ENCODE data around the gene TMBIM1. TPM values are rescaled to one million over a fixed set of nuclear protein-coding genes. Genes with fewer than 3 reads are reported as not detected.

TMBIM1 gene
- total RNA-seq, 6 experiments from 2014 or later: 101 to 160 (median 126) TPM

GRCh38 chr2:218272531-218273212 lies 19.6 kb downstream of the TMBIM1 start:
- intact Hi-C loops (cut with DNase I): no loop called here
- Histone ChIP-seq H3K4me1 (peaks cover 0 to 32% (median 17%) of the 10 kb centered on the region in 4 donors), H3K36me3 (peaks cover 11 to 46% (median 33%) of the 10 kb centered on the region in 4 donors), H3K4me3 (no peak overlapping the region), H3K27ac (peak overlapping the region in 2 of 3 donors; percentile 6 to 12), H3K27me3 (no peaks in the 10 kb centered on the region), H3K9me3 (no peaks in the 10 kb centered on the region)
- ATAC-seq (peak; percentile 52 to 66 (median 60)), DNase-seq (peak; percentile 79 to 87 (median 86))
- WGBS (ENCODE audit: insufficient coverage, low coverage, low lambda C conversion rate, missing lambda C conversion rate): 7% methylated on average over 13 of the region's 18 CpGs
- peak; percentile 79 to 87 (median 86) for TF ChIP-seq CTCF (IDR thresholded peaks at IDR 0.05)
- no peak for TF ChIP-seq POLR2A (IDR thresholded peaks at IDR 0.05)

- 27% methylated on average over 4 of the region's 5 CpGs for WGBS (ENCODE audit: insufficient coverage, low coverage, low lambda C conversion rate, missing lambda C conversion rate)
- Histone ChIP-seq H3K27ac (no peak overlapping the region), H3K4me3 (no peak overlapping the region)
Observed at GRCh38 chr2:218271865-218272530, 20.3 kb downstream of the TMBIM1 start.

DNA sequence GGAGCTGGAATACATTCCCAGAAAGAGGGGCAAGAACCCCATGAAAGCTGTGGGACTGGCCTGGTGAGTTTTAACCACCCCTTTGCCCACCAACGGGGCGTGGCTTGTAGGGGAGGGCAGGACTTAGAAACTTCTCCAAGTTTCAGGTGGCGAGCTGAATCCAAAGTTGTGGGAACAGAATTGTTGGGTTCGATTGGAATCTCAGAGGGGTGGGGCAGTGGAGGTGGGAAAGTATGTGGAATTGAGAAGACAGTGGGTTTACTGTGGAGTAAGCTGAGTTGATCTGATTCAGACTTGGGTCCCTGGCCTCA lies 20.9 kb downstream of the TMBIM1 start:
- Histone ChIP-seq H3K27me3 (no peaks in the 10 kb centered on the region), H3K4me3 (peak overlapping the region; percentile 66 to 96 (median 95)), H3K36me3 (peaks cover 10 to 41% (median 27%) of the 10 kb centered on the region in 4 donors), H3K27ac (peak overlapping the region in 2 of 3 donors; percentile 45 to 52), H3K4me1 (peaks cover 0 to 32% (median 17%) of the 10 kb centered on the region in 4 donors), H3K9me3 (no peaks in the 10 kb centered on the region)
- DNase-seq (no peak), ATAC-seq (no peak)
- intact Hi-C loops (cut with DNase I): no loop called here
- WGBS (ENCODE audit: insufficient coverage, low coverage, low lambda C conversion rate, missing lambda C conversion rate): 15% methylated on average over 4 of the region's 4 CpGs
- TF ChIP-seq POLR2A (IDR thresholded peaks at IDR 0.05): no peak
- TF ChIP-seq CTCF (IDR thresholded peaks at IDR 0.05): no peak

More at GRCh38 chr2:218271865-218272530, 20.3 kb downstream of the TMBIM1 start:
- Histone ChIP-seq H3K4me1 (peaks cover 0 to 32% (median 17%) of the 10 kb centered on the region in 4 donors), H3K36me3 (peaks cover 11 to 44% (median 32%) of the 10 kb centered on the region in 4 donors), H3K27me3 (no peaks in the 10 kb centered on the region), H3K9me3 (no peaks in the 10 kb centered on the region)
- ATAC-seq (no peak), DNase-seq (no peak)
- intact Hi-C loops (cut with DNase I): no loop called here
- TF ChIP-seq CTCF (IDR thresholded peaks at IDR 0.05) (no peak), POLR2A (IDR thresholded peaks at IDR 0.05) (no peak)

GRCh38 chr2:218270721-218271486 lies 21.4 kb downstream of the TMBIM1 start:
- peaks cover 0 to 32% (median 17%) of the 10 kb centered on the region in 4 donors for H3K4me1 ChIP-seq
- H3K27me3 ChIP-seq: no peaks in the 10 kb centered on the region
- WGBS (ENCODE audit: insufficient coverage, low coverage, low lambda C conversion rate, missing lambda C conversion rate): 4% methylated on average over 23 of the region's 23 CpGs
- TF ChIP-seq CTCF (IDR thresholded peaks at IDR 0.05): no peak
- TF ChIP-seq POLR2A (IDR thresholded peaks at IDR 0.05): no peak
- H3K36me3 ChIP-seq: peaks cover 6 to 41% (median 25%) of the 10 kb centered on the region in 4 donors
- intact Hi-C loops (cut with DNase I): no loop called here
- ATAC-seq: no peak
- H3K27ac ChIP-seq: peak overlapping the region in 2 of 3 donors; percentile 45 to 52
- H3K4me3 ChIP-seq: peak overlapping the region; percentile 66 to 96 (median 95)
- no peak for DNase-seq
- no peaks in the 10 kb centered on the region for H3K9me3 ChIP-seq

Measured in right lobe of liver (tissue), 6 donors.